Loucy (cell line): ENCODE data around the gene DRC7.

Experiments used
- H2AFZ ChIP-seq: fragments of 200-600 bp; sonication (generic); 2 replicates; pipeline ENCODE4 v1.6.0; 2016; ENCODE audit warnings: antibody characterized with exemption, mild to moderate bottlenecking, low read length, moderate library complexity
- H3F3A ChIP-seq: fragments of 200-600 bp; 2 replicates; pipeline ENCODE4 v1.6.0; 2016; ENCODE audit warnings: antibody characterized with exemption, low read depth, mild to moderate bottlenecking
- H3K27me3 ChIP-seq: fragments of 200-600 bp; sonication (generic); 2 replicates; pipeline ENCODE4 v1.6.1; 2014; ENCODE audit warnings: low read length, mild to moderate bottlenecking; ENCODE audit not compliant: insufficient read depth, poor library complexity, severe bottlenecking
- H3K36me3 ChIP-seq: fragments of 200-600 bp; sonication (generic); 2 replicates; pipeline ENCODE4 v1.6.1; 2016; ENCODE audit warnings: low read length; ENCODE audit not compliant: insufficient read depth
- H3K4me1 ChIP-seq: fragments of 200-600 bp; sonication (generic); 2 replicates; pipeline ENCODE4 v1.5.1; 2014; ENCODE audit warnings: low read length, mild to moderate bottlenecking; ENCODE audit not compliant: insufficient read depth, poor library complexity, severe bottlenecking
- H3K4me2 ChIP-seq: fragments of 200-600 bp; sonication (generic); 2 replicates; pipeline ENCODE4 v1.6.0; 2014; ENCODE audit warnings: antibody characterized with exemption, low read length, low read depth, mild to moderate bottlenecking; ENCODE audit not compliant: poor library complexity, severe bottlenecking
- H3K4me3 ChIP-seq: fragments of 200-600 bp; sonication (generic); 2 replicates; pipeline ENCODE4 v1.5.1; 2014; ENCODE audit warnings: low read length, mild to moderate bottlenecking, mixed read lengths; ENCODE audit not compliant: poor library complexity, severe bottlenecking
- H3K79me2 ChIP-seq: fragments of 200-600 bp; sonication (generic); 2 replicates; pipeline ENCODE4 v1.6.1; 2014; ENCODE audit warnings: low read length; ENCODE audit not compliant: insufficient read depth
- H3K9ac ChIP-seq: fragments of 200-600 bp; sonication (generic); 2 replicates; pipeline ENCODE4 v1.6.0; 2014; ENCODE audit warnings: mild to moderate bottlenecking, low read depth, low read length, moderate library complexity; ENCODE audit not compliant: poor library complexity, severe bottlenecking
- H3K9me2 ChIP-seq: fragments of 200-600 bp; sonication (generic); replicated peaks from 2 replicates; pipeline ENCODE4 v1.6.1; 2016; ENCODE audit warnings: low read depth, low read length, mixed read lengths
- H3K9me3 ChIP-seq: fragments of 200-600 bp; sonication (generic); 2 replicates; pipeline ENCODE4 v1.6.1; 2014; ENCODE audit warnings: mild to moderate bottlenecking, antibody characterized with exemption, low read length, low read depth; ENCODE audit not compliant: insufficient read depth
- H4K20me1 ChIP-seq: fragments of 200-600 bp; sonication (generic); 2 replicates; pipeline ENCODE4 v1.6.0; 2014; ENCODE audit warnings: antibody characterized with exemption, low read length, mild to moderate bottlenecking; ENCODE audit not compliant: insufficient read depth, poor library complexity, severe bottlenecking
- CTCF ChIP-seq: fragments of 200-600 bp; sonication (generic); conservative IDR thresholded peaks from 2 replicates; pipeline ENCODE4 v1.5.1; 2014; ENCODE audit warnings: mild to moderate bottlenecking, antibody characterized with exemption, low read length
- EZH2phosphoT487 ChIP-seq: fragments of 200-600 bp; IDR thresholded peaks from 2 replicates; pipeline ENCODE4 v1.6.1; 2018; ENCODE audit warnings: antibody characterized with exemption, mild to moderate bottlenecking, moderate library complexity, borderline replicate concordance

Gene DRC7

GRCh38 chr16:57703416-57704010, 8.9 kb downstream of the DRC7 start:
- no peak for TF ChIP-seq CTCF
- TF ChIP-seq EZH2phosphoT487, result no peak

GRCh38 chr16:57704011-57704904, 9.7 kb downstream of the DRC7 start:
- H3F3A ChIP-seq, result no peaks in the 10 kb centered on the region
- no peaks in the 10 kb centered on the region for H3K9me2 ChIP-seq
- no peak overlapping the region for H3K9ac ChIP-seq
- no peaks in the 10 kb centered on the region for H3K27me3 ChIP-seq
- H3K4me1 ChIP-seq, result peaks cover 19% of the 10 kb centered on the region
- H3K9me3 ChIP-seq, result no peaks in the 10 kb centered on the region
- no peak overlapping the region for H2AFZ ChIP-seq
- no peaks in the 10 kb centered on the region for H3K36me3 ChIP-seq
- no peak overlapping the region for H3K4me3 ChIP-seq
- H3K79me2 ChIP-seq, result no peaks in the 10 kb centered on the region
- TF ChIP-seq EZH2phosphoT487, result no peak
- no peak for TF ChIP-seq CTCF
- no peaks in the 10 kb centered on the region for H4K20me1 ChIP-seq
- no peak overlapping the region for H3K4me2 ChIP-seq

More at GRCh38 chr16:57703416-57704010, 8.9 kb downstream of the DRC7 start:
- Histone ChIP-seq H3K4me1 (peaks cover 19% of the 10 kb centered on the region), H4K20me1 (no peaks in the 10 kb centered on the region), H3K79me2 (no peaks in the 10 kb centered on the region), H3K36me3 (no peaks in the 10 kb centered on the region), H3F3A (no peaks in the 10 kb centered on the region), H3K4me3 (no peak overlapping the region), H2AFZ (no peak overlapping the region), H3K27me3 (no peaks in the 10 kb centered on the region), H3K9ac (no peak overlapping the region), H3K9me2 (no peaks in the 10 kb centered on the region), H3K4me2 (no peak overlapping the region), H3K9me3 (no peaks in the 10 kb centered on the region)

- Histone ChIP-seq H3F3A (no peaks in the 10 kb centered on the region), H3K4me2 (no peak overlapping the region), H4K20me1 (no peaks in the 10 kb centered on the region), H3K9ac (no peak overlapping the region), H3K4me1 (peaks cover 16% of the 10 kb centered on the region), H3K9me3 (no peaks in the 10 kb centered on the region), H3K36me3 (no peaks in the 10 kb centered on the region), H3K79me2 (no peaks in the 10 kb centered on the region), H3K4me3 (no peak overlapping the region), H2AFZ (no peak overlapping the region), H3K27me3 (no peaks in the 10 kb centered on the region), H3K9me2 (no peaks in the 10 kb centered on the region)
- no peak for TF ChIP-seq EZH2phosphoT487
- TF ChIP-seq CTCF, result no peak
Observed at GRCh38 chr16:57704905-57705852, 10.6 kb downstream of the DRC7 start.
